ENCODE results near the gene NR2C2AP. TPM values are rescaled to one million over a fixed set of nuclear protein-coding genes. Genes with fewer than 3 reads are reported as not detected.

Gene NR2C2AP
- total and polyA plus RNA-seq, 4 donors: 9.8 to 21.8 (median 12.3) TPM

DNA sequence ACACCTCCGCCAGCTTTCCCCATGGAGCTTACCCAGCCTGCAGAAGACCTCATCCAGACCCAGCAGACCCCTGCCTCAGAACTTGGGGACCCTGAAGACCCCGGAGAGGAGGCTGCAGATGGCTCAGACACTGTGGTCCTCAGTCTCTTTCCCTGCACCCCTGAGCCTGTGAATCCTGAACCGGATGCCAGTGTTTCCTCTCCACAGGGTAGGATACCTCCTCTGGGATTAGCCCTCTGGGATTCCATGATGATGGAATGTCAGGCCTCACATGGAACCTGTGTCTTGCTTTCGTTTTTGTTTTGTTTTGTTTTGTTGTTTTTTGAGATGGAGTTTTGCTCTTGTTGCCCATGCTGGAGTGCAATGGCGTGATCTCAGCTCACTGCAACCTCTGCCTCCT is 9.3 kb downstream of the NR2C2AP start:
- H3K4me3 ChIP-seq (ENCODE audit: low read length in 2 of 2): no peak overlapping the region
- intact Hi-C loops (cut with DNase I): loop anchor here in 1 of 2 donors (5.0 kb wide), 1 partner anchor 132 kb away; the partner anchor contains the start of gene SLC25A42
- no peaks in the 10 kb centered on the region for H3K9me3 ChIP-seq (ENCODE audit: control insufficient read depth, low read length)
- no peak overlapping the region for H3K27ac ChIP-seq (ENCODE audit: low read depth in 1 of 2, low read length in 2 of 2)
- ATAC-seq (ENCODE audit: low FRiP score) (no peak), DNase-seq (no peak)
- no peaks in the 10 kb centered on the region for H3K4me1 ChIP-seq (ENCODE audit: control insufficient read depth in 1 of 2, insufficient read depth in 2 of 2, low read length in 2 of 2)
- H3K36me3 ChIP-seq (ENCODE audit: control insufficient read depth in 1 of 2, insufficient read depth in 2 of 2, low read length in 1 of 2): peaks cover 0 to 4% of the 10 kb centered on the region in 2 donors
- H3K27me3 ChIP-seq (ENCODE audit: control insufficient read depth in 1 of 2, insufficient read depth in 2 of 2, low read length in 1 of 2): no peaks in the 10 kb centered on the region
- WGBS, 2 donors: 70 to 76% methylated on average over 5 of the region's 5 CpGs

DNA sequence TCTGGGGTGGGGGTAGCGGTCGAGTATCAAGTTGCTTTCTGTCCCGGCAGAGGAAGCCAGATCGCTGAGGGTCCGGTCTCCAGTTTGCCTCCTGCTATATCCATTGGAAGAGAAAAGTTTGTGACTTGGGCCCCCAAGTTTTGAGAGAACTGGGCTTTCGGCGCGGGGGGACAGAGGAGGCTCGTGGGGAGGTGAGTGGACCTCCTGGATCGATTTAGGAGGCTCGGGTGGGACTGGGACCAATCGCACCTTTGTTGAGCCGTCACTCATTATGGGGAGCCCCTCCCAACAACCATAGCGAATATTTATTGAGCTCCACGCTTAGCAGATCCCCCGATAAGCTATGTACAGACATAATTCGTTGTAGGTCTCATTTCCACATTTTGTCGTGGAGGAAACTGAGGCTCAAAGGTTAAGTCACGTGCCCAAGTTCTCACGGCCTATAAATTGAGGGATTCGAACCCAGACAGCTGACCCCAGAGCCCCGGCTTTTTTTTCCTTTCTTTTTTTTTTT is 10.2 kb downstream of the NR2C2AP start:
- H3K4me3 ChIP-seq (ENCODE audit: low read length in 2 of 2): peak overlapping the region; percentile 71 to 93
- ATAC-seq (ENCODE audit: low FRiP score) (no peak), DNase-seq (no peak)
- H3K27me3 ChIP-seq (ENCODE audit: control insufficient read depth in 1 of 2, insufficient read depth in 2 of 2, low read length in 1 of 2): no peaks in the 10 kb centered on the region
- WGBS, 2 donors: 1% methylated on average over 22 of the region's 22 CpGs
- H3K36me3 ChIP-seq (ENCODE audit: control insufficient read depth in 1 of 2, insufficient read depth in 2 of 2, low read length in 1 of 2): peaks cover 0 to 2% of the 10 kb centered on the region in 2 donors
- peak overlapping the region in 1 of 2 donors; percentile 56 for H3K27ac ChIP-seq (ENCODE audit: low read depth in 1 of 2, low read length in 2 of 2)
- intact Hi-C loops (cut with DNase I): loop anchor here in 1 of 2 donors (5.0 kb wide), 1 partner anchor 131 kb away; the partner anchor contains the start of gene SLC25A42
- no peaks in the 10 kb centered on the region for H3K9me3 ChIP-seq (ENCODE audit: control insufficient read depth, low read length)
- no peaks in the 10 kb centered on the region for H3K4me1 ChIP-seq (ENCODE audit: control insufficient read depth in 1 of 2, insufficient read depth in 2 of 2, low read length in 2 of 2)

DNA sequence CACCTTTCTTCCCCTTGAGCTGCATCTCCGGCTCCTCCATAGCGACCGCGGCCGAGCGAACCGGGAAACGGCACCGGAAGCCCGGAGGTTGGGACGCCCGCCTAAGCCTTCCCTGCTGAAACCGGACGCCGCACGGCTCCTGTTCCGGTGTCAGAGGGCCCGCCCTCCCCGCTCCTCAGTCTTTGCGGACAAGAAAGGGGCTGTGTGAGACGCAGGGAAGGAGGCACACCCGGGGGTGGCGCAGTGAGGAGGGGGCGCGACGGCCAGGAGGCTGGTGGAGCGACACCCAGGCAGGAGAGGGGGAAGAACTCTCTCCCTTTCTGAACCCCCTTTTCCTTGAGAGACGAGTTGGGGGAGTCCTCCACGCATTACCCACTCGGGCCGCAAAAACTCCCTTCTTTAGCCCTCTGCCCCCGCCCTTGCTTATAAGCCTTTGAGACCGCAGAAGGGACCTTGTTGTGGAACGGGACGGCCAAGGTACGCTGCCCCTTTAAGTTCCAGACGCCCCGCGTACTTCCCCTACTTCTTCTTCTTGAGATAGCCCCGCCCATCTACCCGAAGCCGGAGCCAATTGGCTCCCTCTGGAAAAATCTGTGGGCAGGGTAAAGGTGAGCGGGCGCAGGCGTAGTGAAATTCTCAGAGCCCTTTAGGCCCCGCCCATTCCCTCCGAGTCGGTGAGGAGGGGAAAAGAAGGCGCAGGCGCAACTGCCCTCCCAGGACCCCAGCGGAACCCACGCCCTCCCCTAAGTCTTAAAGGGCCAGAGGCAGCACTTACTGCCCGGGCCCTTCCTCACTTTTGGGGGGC is 10.9 kb downstream of the NR2C2AP start, which contains the start of the genes BORCS8 and RFXANK:
TSS of gene BORCS8 (minus strand) at position 75 of the 805 bp plus-strand sequence. CDS start at position 40, 35 bp downstream.
TSS of gene RFXANK (plus strand) at position 181 of the 805 bp plus-strand sequence. CDS start 1,689 bp downstream, outside the sequence.
- ATAC-seq (ENCODE audit: low FRiP score) (peak; percentile 97), DNase-seq (peak; percentile 99 to 100)
- Histone ChIP-seq H3K4me3 (ENCODE audit: low read length in 2 of 2) (peak within 1 kb of the TSS; percentile 71 to 93), H3K27me3 (ENCODE audit: control insufficient read depth in 1 of 2, insufficient read depth in 2 of 2, low read length in 1 of 2) (no peaks in the 10 kb centered on the region), H3K4me1 (ENCODE audit: control insufficient read depth in 1 of 2, insufficient read depth in 2 of 2, low read length in 2 of 2) (no peaks in the 10 kb centered on the region), H3K27ac (ENCODE audit: low read depth in 1 of 2, low read length in 2 of 2) (peak within 1 kb of the TSS; percentile 58 to 81), H3K36me3 (ENCODE audit: control insufficient read depth in 1 of 2, insufficient read depth in 2 of 2, low read length in 1 of 2) (peaks cover 0 to 2% of the 10 kb centered on the region in 2 donors), H3K9me3 (ENCODE audit: control insufficient read depth, low read length) (no peaks in the 10 kb centered on the region)
- intact Hi-C loops (cut with DNase I): loop anchor here in 1 of 2 donors (5.0 kb wide), 1 partner anchor 130 kb away; the partner anchor contains the start of gene SLC25A42
- 0 to 1% methylated on average over 52 to 53 of the region's 53 CpGs for WGBS, 2 donors

DNA sequence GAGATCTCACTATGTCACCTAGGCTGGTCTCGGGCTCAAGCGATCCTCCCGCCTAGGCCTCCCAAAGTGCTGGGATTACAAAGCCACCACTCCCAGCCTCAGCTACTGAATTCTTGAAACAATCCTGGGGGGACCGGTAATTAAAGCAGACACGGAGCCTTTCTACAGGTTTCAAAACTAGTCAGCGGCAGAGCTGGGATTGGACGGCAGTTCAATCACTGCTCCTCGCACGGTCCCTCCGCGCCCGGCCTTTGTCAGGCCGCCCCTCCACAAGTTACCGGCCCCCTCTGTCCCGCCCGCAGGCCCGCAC is 11.5 kb downstream of the NR2C2AP start:
- intact Hi-C loops (cut with DNase I): loop anchor here in 1 of 2 donors (5.0 kb wide), 1 partner anchor 129 kb away; the partner anchor contains the start of gene SLC25A42
- Histone ChIP-seq H3K4me1 (ENCODE audit: control insufficient read depth in 1 of 2, insufficient read depth in 2 of 2, low read length in 2 of 2) (no peaks in the 10 kb centered on the region), H3K36me3 (ENCODE audit: control insufficient read depth in 1 of 2, insufficient read depth in 2 of 2, low read length in 1 of 2) (no peaks in the 10 kb centered on the region), H3K27me3 (ENCODE audit: control insufficient read depth in 1 of 2, insufficient read depth in 2 of 2, low read length in 1 of 2) (no peaks in the 10 kb centered on the region), H3K4me3 (ENCODE audit: low read length in 2 of 2) (peak overlapping the region; percentile 62 to 74), H3K27ac (ENCODE audit: low read depth in 1 of 2, low read length in 2 of 2) (peak overlapping the region in 1 of 2 donors; percentile 25), H3K9me3 (ENCODE audit: control insufficient read depth, low read length) (no peaks in the 10 kb centered on the region)
- 0 to 1% methylated on average over 17 of the region's 17 CpGs for WGBS, 2 donors
- ATAC-seq (ENCODE audit: low FRiP score): no peak
- DNase-seq: no peak

DNA sequence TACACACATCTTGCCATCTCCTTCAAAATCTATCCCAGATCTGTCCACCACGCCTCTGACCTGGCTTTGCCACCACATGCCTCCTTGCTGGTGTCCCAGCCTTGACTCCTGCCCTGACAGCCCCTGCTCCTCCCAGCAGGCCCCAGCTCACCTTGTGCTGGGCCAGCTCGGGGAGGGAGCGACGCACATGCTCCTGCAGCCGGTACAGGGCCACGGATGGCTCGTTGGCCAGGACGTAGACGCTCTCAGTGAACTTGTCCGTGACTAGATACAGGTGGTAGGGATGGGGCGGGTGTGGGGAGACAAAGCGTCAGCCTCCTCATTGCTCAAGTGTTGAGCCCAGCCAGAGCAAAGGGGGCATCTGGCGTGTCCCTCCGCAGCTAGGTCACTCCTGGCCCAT is 16.5 kb downstream of the NR2C2AP start:
- no peak for DNase-seq
- no peak for ATAC-seq (ENCODE audit: low FRiP score)
- Histone ChIP-seq H3K4me3 (ENCODE audit: low read length in 2 of 2) (no peak overlapping the region), H3K4me1 (ENCODE audit: control insufficient read depth in 1 of 2, insufficient read depth in 2 of 2, low read length in 2 of 2) (no peaks in the 10 kb centered on the region), H3K9me3 (ENCODE audit: control insufficient read depth, low read length) (no peaks in the 10 kb centered on the region), H3K36me3 (ENCODE audit: control insufficient read depth in 1 of 2, insufficient read depth in 2 of 2, low read length in 1 of 2) (peaks cover 0 to 3% of the 10 kb centered on the region in 2 donors), H3K27ac (ENCODE audit: low read depth in 1 of 2, low read length in 2 of 2) (no peak overlapping the region), H3K27me3 (ENCODE audit: control insufficient read depth in 1 of 2, insufficient read depth in 2 of 2, low read length in 1 of 2) (no peaks in the 10 kb centered on the region)
- WGBS, 2 donors: 93 to 96% methylated on average over 14 of the region's 14 CpGs
- intact Hi-C loops (cut with DNase I): no loop called here

DNA sequence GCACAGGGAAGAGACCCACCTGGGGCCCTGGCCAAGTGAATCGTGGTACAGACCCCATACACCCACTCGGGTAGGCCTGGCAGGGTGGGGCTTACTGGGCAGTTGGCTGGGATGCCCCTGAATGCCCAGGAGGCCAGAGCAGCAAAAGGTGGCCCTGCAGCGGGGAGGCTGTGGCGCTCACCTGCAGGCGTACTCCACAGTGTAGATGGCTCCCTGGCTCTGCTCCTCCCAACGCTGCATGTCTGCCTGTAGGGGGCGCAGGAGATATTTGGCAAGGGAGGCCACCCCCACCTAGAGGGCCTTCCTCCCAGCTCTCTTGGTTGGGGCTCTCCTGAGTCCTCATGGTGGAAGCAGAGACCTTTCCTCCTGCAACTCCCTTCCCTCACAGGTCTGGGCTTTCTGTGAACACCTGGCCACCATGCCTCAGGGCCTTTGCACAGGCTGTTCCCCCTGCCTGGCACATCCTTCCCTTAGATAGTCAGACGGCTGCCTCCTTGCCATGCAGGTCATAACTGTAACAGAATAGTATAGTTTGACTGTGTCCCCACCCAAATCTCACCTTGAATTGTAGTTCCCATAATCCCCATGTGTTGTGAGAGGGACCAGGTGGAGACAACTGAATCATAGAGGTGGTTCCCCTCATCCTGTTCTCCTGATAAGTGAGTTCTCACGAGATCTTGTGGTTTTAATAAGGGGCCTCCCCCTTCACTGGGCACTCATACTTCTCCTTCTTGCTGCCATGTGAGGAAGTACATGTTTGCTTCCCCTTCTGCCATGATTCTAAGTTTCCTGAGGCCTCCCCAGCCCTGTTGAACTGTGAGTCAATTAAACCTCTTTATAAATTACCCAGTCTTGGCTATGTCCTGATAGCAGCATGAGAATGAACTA is 17.1 kb downstream of the NR2C2AP start:
- H3K9me3 ChIP-seq (ENCODE audit: control insufficient read depth, low read length): no peaks in the 10 kb centered on the region
- intact Hi-C loops (cut with DNase I): no loop called here
- H3K27ac ChIP-seq (ENCODE audit: low read depth in 1 of 2, low read length in 2 of 2): no peak overlapping the region
- no peaks in the 10 kb centered on the region for H3K4me1 ChIP-seq (ENCODE audit: control insufficient read depth in 1 of 2, insufficient read depth in 2 of 2, low read length in 2 of 2)
- DNase-seq: no peak
- H3K4me3 ChIP-seq (ENCODE audit: low read length in 2 of 2): no peak overlapping the region
- WGBS, 2 donors: 54 to 58% methylated on average over 9 of the region's 9 CpGs
- no peak for ATAC-seq (ENCODE audit: low FRiP score)
- peaks cover 3 to 5% of the 10 kb centered on the region in 2 donors for H3K36me3 ChIP-seq (ENCODE audit: control insufficient read depth in 1 of 2, insufficient read depth in 2 of 2, low read length in 1 of 2)
- H3K27me3 ChIP-seq (ENCODE audit: control insufficient read depth in 1 of 2, insufficient read depth in 2 of 2, low read length in 1 of 2): no peaks in the 10 kb centered on the region

DNA sequence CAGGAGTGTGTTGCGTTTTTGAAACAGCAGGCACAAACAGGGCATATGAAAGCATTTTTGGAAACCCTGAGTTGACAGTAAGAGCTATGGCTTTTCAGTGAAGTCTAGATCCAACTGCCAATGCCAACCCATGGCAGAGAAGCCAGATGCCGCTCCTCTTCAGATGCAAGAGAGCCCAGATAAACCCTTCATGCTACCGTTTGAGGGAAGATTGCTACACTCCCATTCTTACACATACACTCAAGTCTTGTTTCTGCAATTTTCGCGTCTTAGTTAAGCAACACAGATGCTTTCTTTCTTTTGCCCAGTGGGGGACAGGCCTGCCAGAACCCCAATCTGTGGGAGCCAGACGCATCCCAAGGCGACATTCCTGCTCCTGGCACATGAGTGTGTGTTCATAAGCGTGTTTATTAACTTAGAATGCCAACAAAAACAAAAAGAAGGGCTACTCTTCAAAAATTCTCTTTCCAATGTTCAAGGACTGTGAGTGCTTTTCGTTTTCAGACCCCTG is 21.7 kb downstream of the NR2C2AP start:
- Histone ChIP-seq H3K36me3 (ENCODE audit: control insufficient read depth in 1 of 2, insufficient read depth in 2 of 2, low read length in 1 of 2) (peaks cover 3 to 5% of the 10 kb centered on the region in 2 donors), H3K27me3 (ENCODE audit: control insufficient read depth in 1 of 2, insufficient read depth in 2 of 2, low read length in 1 of 2) (no peaks in the 10 kb centered on the region), H3K27ac (ENCODE audit: low read depth in 1 of 2, low read length in 2 of 2) (no peak overlapping the region), H3K4me3 (ENCODE audit: low read length in 2 of 2) (no peak overlapping the region), H3K9me3 (ENCODE audit: control insufficient read depth, low read length) (no peaks in the 10 kb centered on the region), H3K4me1 (ENCODE audit: control insufficient read depth in 1 of 2, insufficient read depth in 2 of 2, low read length in 2 of 2) (no peaks in the 10 kb centered on the region)
- DNase-seq: no peak
- intact Hi-C loops (cut with DNase I): no loop called here
- WGBS, 2 donors: 61 to 87% methylated on average over 9 of the region's 9 CpGs
- peak; percentile 53 for ATAC-seq (ENCODE audit: low FRiP score)

Measured in aorta (tissue), 5 donors.